22Rv1 (cell line): ENCODE measurements around the gene CAND1.

Source experiments
- H3K27ac ChIP-seq: fragments of 450-650 bp; 2 replicates; pipeline ENCODE4 v1.5.1; 2017
- ZFX ChIP-seq: fragments of 450-650 bp; IDR thresholded peaks from 2 replicates; pipeline ENCODE4 v1.6.1; 2017; ENCODE audit warnings: antibody characterized with exemption, borderline replicate concordance
- TF ChIP-seq, protein P1 (sequence below): fragments of 450-650 bp; IDR thresholded peaks from 2 replicates; pipeline ENCODE4 v1.5.1; 2017; ENCODE audit warnings: mild to moderate bottlenecking

Gene CAND1

GRCh38 chr12:67280088-67280487 lies 10.9 kb downstream of the CAND1 start:
- H3K27ac ChIP-seq: no peak overlapping the region
- TF ChIP-seq, protein P1, sequence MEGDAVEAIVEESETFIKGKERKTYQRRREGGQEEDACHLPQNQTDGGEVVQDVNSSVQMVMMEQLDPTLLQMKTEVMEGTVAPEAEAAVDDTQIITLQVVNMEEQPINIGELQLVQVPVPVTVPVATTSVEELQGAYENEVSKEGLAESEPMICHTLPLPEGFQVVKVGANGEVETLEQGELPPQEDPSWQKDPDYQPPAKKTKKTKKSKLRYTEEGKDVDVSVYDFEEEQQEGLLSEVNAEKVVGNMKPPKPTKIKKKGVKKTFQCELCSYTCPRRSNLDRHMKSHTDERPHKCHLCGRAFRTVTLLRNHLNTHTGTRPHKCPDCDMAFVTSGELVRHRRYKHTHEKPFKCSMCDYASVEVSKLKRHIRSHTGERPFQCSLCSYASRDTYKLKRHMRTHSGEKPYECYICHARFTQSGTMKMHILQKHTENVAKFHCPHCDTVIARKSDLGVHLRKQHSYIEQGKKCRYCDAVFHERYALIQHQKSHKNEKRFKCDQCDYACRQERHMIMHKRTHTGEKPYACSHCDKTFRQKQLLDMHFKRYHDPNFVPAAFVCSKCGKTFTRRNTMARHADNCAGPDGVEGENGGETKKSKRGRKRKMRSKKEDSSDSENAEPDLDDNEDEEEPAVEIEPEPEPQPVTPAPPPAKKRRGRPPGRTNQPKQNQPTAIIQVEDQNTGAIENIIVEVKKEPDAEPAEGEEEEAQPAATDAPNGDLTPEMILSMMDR: no peak
- no peak for TF ChIP-seq ZFX

DNA sequence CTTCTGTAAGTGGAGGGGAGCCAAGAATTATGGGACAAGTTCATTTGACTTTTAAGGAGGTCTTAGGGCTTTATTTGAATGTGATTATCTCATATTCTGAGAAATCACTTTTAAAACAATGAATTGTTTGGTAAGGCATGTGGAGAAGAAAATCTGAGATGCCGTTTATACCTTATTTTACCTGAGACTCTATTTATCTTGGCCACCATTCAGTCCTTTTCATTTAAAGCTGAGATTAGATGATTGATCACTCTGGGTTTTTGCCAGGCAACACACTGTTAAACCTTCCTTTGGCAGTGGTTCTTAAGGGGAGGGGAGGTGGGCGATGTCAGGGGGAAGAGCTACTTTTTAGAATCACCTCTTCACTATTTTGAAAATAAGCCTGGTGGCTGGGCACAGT lies 11.4 kb downstream of the CAND1 start:
- H3K27ac ChIP-seq: no peak overlapping the region
- TF ChIP-seq, protein P1: no peak
- no peak for TF ChIP-seq ZFX

- TF ChIP-seq, protein P1: no peak
- no peak for TF ChIP-seq ZFX
- no peak overlapping the region for H3K27ac ChIP-seq
Observed at GRCh38 chr12:67284561-67284960, 15.4 kb downstream of the CAND1 start.

- H3K27ac ChIP-seq: no peak overlapping the region
- no peak for TF ChIP-seq ZFX
- TF ChIP-seq, protein P1: no peak
Observed at GRCh38 chr12:67286257-67286656, 17.1 kb downstream of the CAND1 start.

DNA sequence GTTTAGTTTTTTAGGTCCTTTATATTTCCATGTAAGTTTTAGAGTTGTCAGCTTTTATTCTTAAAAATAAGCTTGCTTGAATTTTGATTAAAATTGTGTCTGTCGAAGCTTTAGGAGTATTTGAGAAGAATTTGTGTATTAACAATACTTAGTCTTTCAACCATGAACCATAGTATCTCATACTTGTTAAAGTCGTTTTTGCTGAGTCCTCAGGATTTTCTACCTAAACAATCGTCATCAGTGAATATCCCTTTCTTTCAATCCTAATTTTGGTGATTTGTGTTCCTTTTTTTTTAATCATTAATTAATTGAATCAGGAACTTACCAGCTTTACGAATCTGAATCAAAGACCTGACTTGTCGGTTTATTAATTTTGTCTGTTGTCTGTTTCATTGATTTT lies 18.2 kb downstream of the CAND1 start:
- no peak overlapping the region for H3K27ac ChIP-seq
- TF ChIP-seq, protein P1: no peak
- TF ChIP-seq ZFX: no peak

GRCh38 chr12:67288561-67288960 lies 19.4 kb downstream of the CAND1 start:
- H3K27ac ChIP-seq: no peak overlapping the region
- TF ChIP-seq, protein P1: no peak
- no peak for TF ChIP-seq ZFX

DNA sequence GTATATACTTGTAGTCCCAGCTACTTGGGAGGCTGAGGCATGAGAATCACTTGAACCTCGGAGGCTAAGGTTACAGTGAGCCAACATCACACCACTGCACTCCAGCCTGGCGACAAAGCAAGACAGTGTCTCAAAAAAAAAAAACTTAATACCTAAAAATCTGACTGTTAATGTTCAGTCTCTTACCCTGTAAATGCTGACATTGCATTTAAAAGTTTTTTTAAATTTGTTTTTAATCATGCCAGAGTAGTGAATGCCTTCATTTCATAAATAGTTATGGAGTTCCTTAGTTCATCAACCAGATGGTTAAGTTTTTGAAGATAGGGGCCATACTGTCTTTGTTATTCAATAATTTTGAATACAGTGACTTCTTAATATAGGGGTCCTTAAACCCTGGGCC lies 21.2 kb downstream of the CAND1 start:
- no peak for TF ChIP-seq ZFX
- TF ChIP-seq, protein P1: no peak
- H3K27ac ChIP-seq: no peak overlapping the region
